Spleen (tissue), 11 donors: ENCODE results near the gene KAT6B. TPM values are rescaled to one million over a fixed set of nuclear protein-coding genes. Genes with fewer than 3 reads are reported as not detected.
"Not testable (repeated sequence)": the region's sequence is repeated elsewhere in the genome, so short reads cannot be mapped to it uniquely, and the experiment has no call there.

Experiments used
- DNase-seq: peaks from one replicate; pipeline ENCODE4 v3.0.0-alpha.2; 2020
- H3K27ac ChIP-seq, 8 donors: fragments of 200-600 bp; sonication (generic) in 7 of 8; 1 replicate in 4 of 8; 2 replicates in 4 of 8; pipeline versions ENCODE4 v1.5.0 to v1.8.0; 2016 to 2021; ENCODE audit warnings: inconsistent platforms in 4 of 8, mild to moderate bottlenecking in 4 of 8, moderate library complexity in 1 of 8
- H3K27me3 ChIP-seq, 7 donors: fragments of 200-600 bp; sonication (generic) in 6 of 7; replicated peaks in 1 of 7; 1 replicate in 4 of 7; 2 replicates in 3 of 7; pipeline versions ENCODE4 v1.5.0 to v1.8.0; 2016 to 2021; ENCODE audit warnings: inconsistent platforms in 3 of 7, mild to moderate bottlenecking in 1 of 7
- H3K36me3 ChIP-seq, 6 donors: fragments of 200-600 bp; sonication (generic) in 5 of 6; 1 replicate in 4 of 6; 2 replicates in 2 of 6; pipeline versions ENCODE4 v1.5.0 to v1.8.0; 2016 to 2021; ENCODE audit warnings: inconsistent platforms in 2 of 6
- H3K4me1 ChIP-seq, 6 donors: fragments of 200-600 bp; sonication (generic) in 5 of 6; 1 replicate in 3 of 6; 2 replicates in 3 of 6; pipeline versions ENCODE4 v1.5.0 to v1.8.0; 2016 to 2021; ENCODE audit warnings: inconsistent platforms in 3 of 6
- H3K4me3 ChIP-seq, 8 donors: fragments of 200-600 bp; sonication (generic) in 7 of 8; 1 replicate in 4 of 8; 2 replicates in 4 of 8; pipeline versions ENCODE4 v1.5.0 to v1.8.0; 2016 to 2021; ENCODE audit warnings: inconsistent platforms in 4 of 8, mild to moderate bottlenecking in 4 of 8, moderate library complexity in 2 of 8
- H3K9me3 ChIP-seq, 8 donors: fragments of 200-600 bp; sonication (generic) in 7 of 8; 1 replicate in 4 of 8; 2 replicates in 4 of 8; pipeline versions ENCODE4 v1.5.0 to v1.8.0; 2016 to 2021; ENCODE audit warnings: inconsistent platforms in 4 of 8
- POLR2A ChIP-seq, 3 donors: fragments of 450-650 bp; IDR thresholded peaks; one replicate each; pipeline ENCODE4 v1.5.1; 2017; ENCODE audit warnings: antibody characterized with exemption in 3 of 3, mild to moderate bottlenecking in 1 of 3
- POLR2AphosphoS5 ChIP-seq, 3 donors: sonication (generic); formaldehyde crosslinking; IDR thresholded peaks; one replicate each; pipeline ENCODE4 v1.5.1; 2017; ENCODE audit warnings: antibody characterized with exemption in 3 of 3
- WGBS, 5 donors: extraction: QIAGEN DNeasy Blood & Tissue Kit in 3 of 5; methylation state at CpG; one replicate each; pipeline versions ENCODE4 v1.1.5 to v1.1.7; 2013 to 2018; 5-methylcytosine and 5-hydroxymethylcytosine counted together
- intact Hi-C: fragments of 100-400 bp; cut with DNase I; formaldehyde crosslinking; loops from one replicate; pipeline ENCODE4 v1.15.0; 2023; ENCODE audit warnings: low total_unique reads
- polyA plus RNA-seq, 3 donors: library from polyadenylated mRNA; stranded (reverse); fragments of 200-250 nt; gene quantifications; one replicate each; pipeline ENCODE4 v1.2.1, GENCODE V29; 2013
- total RNA-seq, 7 donors: library from RNA; depleted of rRNA in 3 of 7; stranded (reverse); fragments of >200 nt in 3 of 7; fragmentation: NEBNext Ultra II Directional in 4 of 7; extraction: Animal tissue kit (Norgen Biotek cat#: 25700) in 4 of 7; gene quantifications; one replicate each; pipeline versions ENCODE4 v1.1.0 to v1.2.1, GENCODE V29; 2016 to 2021
- TF ChIP-seq, protein P1 (sequence below), 11 experiments: fragments of 200-600 bp in 7 of 11; fragments of 450-650 bp in 4 of 11; sonication (generic) in 4 of 11; IDR thresholded peaks in 8 of 11; conservative IDR thresholded peaks in 3 of 11; 1 replicate in 7 of 11; 2 replicates in 4 of 11; pipeline versions ENCODE4 v1.4.0 to v1.8.0; 2016 to 2021; ENCODE audit warnings: antibody characterized with exemption in 11 of 11, inconsistent platforms in 4 of 11, mild to moderate bottlenecking in 1 of 11
- donor health status: healthy with polysubstance abuse.
- donor health status: DM: no; HTN: no; CAD: no; lungs with moderate emphysema.
- donor health status: DM: no; HTN: no; CAD: no.
- donor health status: Bipolar disorder and iron deficiency.
- donor health status: healthy.
- donor health status: DM: no; HTN: no; CAD: no.
- donor health status: DM: yes; HTN: yes; CAD: no.

Gene KAT6B
- total and polyA plus RNA-seq, 10 donors: 2.9 to 61.0 (median 46.0) TPM

DNA sequence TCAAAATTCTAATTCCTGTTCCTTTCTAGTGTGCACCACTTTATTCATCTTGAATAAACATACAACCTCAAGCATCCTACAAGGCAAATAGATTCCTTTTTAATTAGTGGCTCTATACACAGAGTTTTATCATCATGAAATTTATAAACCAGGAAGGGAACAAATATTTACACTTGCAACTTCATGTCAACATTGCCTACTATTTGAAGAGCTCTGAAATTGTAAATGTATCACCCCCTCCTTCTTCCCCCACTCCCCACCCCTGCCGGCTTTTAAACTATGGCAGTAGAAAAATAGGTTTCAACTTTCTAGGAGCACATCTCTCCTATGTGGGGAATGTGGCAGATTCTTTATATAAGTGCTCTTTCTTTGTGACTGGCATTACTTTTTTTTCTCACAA lies 49.6 kb downstream of the KAT6B start:
- 74 to 88% (median 81%) methylated on average over 1 of the region's 1 CpG for WGBS, 5 donors
- DNase-seq: no peak
- Histone ChIP-seq H3K9me3 (no peaks in the 10 kb centered on the region), H3K27ac (no peak overlapping the region), H3K4me1 (peaks cover 0 to 54% (median 16%) of the 10 kb centered on the region in 6 donors), H3K36me3 (no peaks in the 10 kb centered on the region), H3K27me3 (no peaks in the 10 kb centered on the region), H3K4me3 (no peak overlapping the region)
- intact Hi-C loops: no loop called here
- TF ChIP-seq POLR2AphosphoS5 (IDR thresholded peaks at IDR 0.05) (no peak), POLR2A (IDR thresholded peaks at IDR 0.05) (no peak)
- TF ChIP-seq, protein P1, sequence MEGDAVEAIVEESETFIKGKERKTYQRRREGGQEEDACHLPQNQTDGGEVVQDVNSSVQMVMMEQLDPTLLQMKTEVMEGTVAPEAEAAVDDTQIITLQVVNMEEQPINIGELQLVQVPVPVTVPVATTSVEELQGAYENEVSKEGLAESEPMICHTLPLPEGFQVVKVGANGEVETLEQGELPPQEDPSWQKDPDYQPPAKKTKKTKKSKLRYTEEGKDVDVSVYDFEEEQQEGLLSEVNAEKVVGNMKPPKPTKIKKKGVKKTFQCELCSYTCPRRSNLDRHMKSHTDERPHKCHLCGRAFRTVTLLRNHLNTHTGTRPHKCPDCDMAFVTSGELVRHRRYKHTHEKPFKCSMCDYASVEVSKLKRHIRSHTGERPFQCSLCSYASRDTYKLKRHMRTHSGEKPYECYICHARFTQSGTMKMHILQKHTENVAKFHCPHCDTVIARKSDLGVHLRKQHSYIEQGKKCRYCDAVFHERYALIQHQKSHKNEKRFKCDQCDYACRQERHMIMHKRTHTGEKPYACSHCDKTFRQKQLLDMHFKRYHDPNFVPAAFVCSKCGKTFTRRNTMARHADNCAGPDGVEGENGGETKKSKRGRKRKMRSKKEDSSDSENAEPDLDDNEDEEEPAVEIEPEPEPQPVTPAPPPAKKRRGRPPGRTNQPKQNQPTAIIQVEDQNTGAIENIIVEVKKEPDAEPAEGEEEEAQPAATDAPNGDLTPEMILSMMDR (IDR thresholded peaks at IDR 0.05 in 8 of 11, conservative IDR thresholded peaks at IDR 0.05 in 3 of 11): no peak

DNA sequence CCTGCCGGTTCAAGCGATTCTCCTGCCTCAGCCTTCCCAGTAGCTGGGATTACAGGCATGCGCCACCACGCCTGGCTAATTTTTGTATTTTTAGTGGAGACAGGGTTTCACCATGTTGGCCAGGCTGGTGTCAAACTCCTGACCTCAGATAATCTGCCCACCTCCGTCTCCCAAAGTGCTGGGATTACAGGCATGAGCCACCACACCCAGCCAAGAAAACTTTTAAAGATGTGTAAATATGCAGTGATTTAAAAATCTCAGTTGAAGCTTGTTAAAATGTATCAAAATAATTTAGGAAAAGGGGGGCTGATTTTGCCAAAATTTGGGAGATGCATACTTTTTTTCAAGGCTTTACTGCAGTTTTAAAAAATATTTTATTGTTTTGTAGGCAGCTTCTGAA lies 50.7 kb downstream of the KAT6B start:
- H3K27ac ChIP-seq, H3K36me3 ChIP-seq, H3K9me3 ChIP-seq, H3K4me3 ChIP-seq, intact Hi-C loops, H3K27me3 ChIP-seq, DNase-seq: not testable (repeated sequence)
- peaks cover 0 to 51% (median 9%) of the 10 kb centered on the region in 6 donors for H3K4me1 ChIP-seq
- WGBS, 5 donors: 90 to 95% (median 94%) methylated on average over 5 of the region's 5 CpGs

DNA sequence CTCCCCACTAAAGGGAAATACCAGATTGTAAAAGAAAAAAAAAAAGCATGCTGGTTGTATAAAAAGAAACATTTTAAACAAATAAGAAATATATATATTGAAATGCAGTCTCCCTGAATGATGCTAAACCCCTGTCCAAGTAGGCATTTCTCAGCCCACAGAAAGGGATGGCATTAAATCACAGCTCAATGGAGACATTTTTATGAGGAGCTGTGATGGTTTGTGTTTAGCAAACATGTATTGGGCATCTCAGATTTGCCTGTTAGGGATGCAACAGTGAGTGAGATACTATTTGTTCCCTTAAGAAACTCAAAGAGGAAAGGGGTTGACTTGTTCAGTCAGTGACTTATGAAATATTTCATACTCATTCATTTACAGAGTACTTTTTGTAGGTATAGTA lies 51.5 kb downstream of the KAT6B start:
- no peak overlapping the region for H3K27ac ChIP-seq
- H3K27me3 ChIP-seq: no peaks in the 10 kb centered on the region
- H3K4me1 ChIP-seq: peaks cover 0 to 51% (median 8%) of the 10 kb centered on the region in 6 donors
- no peaks in the 10 kb centered on the region for H3K9me3 ChIP-seq
- no peak for DNase-seq
- TF ChIP-seq POLR2AphosphoS5 (IDR thresholded peaks at IDR 0.05): no peak
- intact Hi-C loops: no loop called here
- H3K36me3 ChIP-seq: no peaks in the 10 kb centered on the region
- H3K4me3 ChIP-seq: no peak overlapping the region

DNA sequence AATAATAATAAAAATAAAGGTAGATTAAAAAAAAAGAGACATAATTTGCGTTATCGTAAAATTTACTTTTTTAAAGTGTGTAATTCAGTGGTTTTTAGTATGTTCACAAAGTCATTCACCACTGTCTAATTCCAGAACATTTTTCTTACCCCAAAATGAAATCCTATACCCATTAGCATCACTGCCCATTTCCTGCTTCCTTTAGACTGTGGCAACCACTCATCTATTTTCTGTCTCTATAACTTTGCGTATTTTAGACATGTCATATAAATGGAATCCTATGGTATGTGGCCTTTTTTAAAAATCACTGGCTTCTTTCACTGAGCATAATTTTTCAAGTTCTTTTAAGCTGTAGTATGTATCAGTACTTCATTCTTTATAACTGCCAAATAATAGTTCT lies 53.6 kb downstream of the KAT6B start:
- no peaks in the 10 kb centered on the region for H3K27me3 ChIP-seq
- DNase-seq: no peak
- 96 to 100% (median 98%) methylated on average over 3 of the region's 3 CpGs for WGBS, 5 donors
- H3K9me3 ChIP-seq: no peaks in the 10 kb centered on the region
- H3K27ac ChIP-seq: no peak overlapping the region
- H3K4me1 ChIP-seq: peaks cover 0 to 45% (median 4%) of the 10 kb centered on the region in 6 donors
- TF ChIP-seq POLR2AphosphoS5 (IDR thresholded peaks at IDR 0.05) (no peak), POLR2A (IDR thresholded peaks at IDR 0.05) (no peak)
- TF ChIP-seq, protein P1 (IDR thresholded peaks at IDR 0.05 in 8 of 11, conservative IDR thresholded peaks at IDR 0.05 in 3 of 11): no peak
- intact Hi-C loops: no loop called here
- no peaks in the 10 kb centered on the region for H3K36me3 ChIP-seq
- no peak overlapping the region for H3K4me3 ChIP-seq

DNA sequence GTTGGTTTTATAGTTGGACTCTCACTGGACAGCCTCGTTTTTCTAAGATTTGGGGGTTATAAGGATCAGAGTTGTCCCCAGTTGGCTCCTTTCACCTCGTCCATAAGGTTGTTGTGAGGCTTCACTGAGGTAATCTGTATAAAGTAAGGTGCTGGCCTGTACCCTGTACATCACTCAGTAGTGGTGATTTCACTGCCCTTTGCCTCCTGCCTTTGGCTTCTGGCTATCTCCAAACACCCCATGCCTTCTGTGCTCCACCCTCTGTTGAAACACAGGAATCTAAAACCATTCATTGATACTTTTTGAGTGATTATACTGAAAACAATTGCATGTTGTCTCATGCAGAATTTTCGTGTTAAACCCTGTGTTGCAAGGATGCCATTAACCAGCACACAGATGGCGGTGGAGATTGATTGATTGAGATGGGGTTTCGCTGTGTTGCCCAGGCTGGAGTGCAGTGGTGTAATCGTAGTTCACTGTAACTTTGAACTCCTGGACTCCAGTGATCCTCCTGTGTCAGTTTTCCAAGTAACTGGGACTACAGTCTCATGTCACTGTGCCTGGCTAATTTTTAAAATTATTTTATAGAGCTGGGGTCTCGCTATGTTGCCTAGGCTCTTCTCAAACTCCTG lies 55.0 kb downstream of the KAT6B start:
- WGBS, 5 donors: 89 to 99% (median 96%) methylated on average over 7 of the region's 7 CpGs
- peaks cover 0 to 49% (median 4%) of the 10 kb centered on the region in 6 donors for H3K4me1 ChIP-seq
- no peaks in the 10 kb centered on the region for H3K27me3 ChIP-seq
- intact Hi-C loops: no loop called here
- H3K36me3 ChIP-seq: no peaks in the 10 kb centered on the region
- H3K4me3 ChIP-seq: no peak overlapping the region
- H3K9me3 ChIP-seq: no peaks in the 10 kb centered on the region
- no peak for DNase-seq
- H3K27ac ChIP-seq: no peak overlapping the region
- TF ChIP-seq POLR2AphosphoS5 (IDR thresholded peaks at IDR 0.05) (no peak), POLR2A (IDR thresholded peaks at IDR 0.05) (no peak)
- TF ChIP-seq, protein P1 (IDR thresholded peaks at IDR 0.05 in 8 of 11, conservative IDR thresholded peaks at IDR 0.05 in 3 of 11): no peak
